Kidney glomerular epithelial cell (primary cell): ENCODE measurements around the gene HIP1R.
"Not testable (repeated sequence)": the region's sequence is repeated elsewhere in the genome, so short reads cannot be mapped to it uniquely, and the experiment has no call there.

Source experiments
- DNase-seq: peaks from one replicate; lab custom pipeline; 2025; lab: John Stamatoyannopoulos, UW

HIP1R gene

GRCh38 chr12:122834921-122835749 is at the start of gene HIP1R:
TSS of gene HIP1R (plus strand) at chr12:122835457. CDS start at chr12:122835551, 94 bp downstream.
- DNase-seq: no peak

GRCh38 chr12:122785503-122785902 is 49.8 kb upstream of the HIP1R start:
- no peak for DNase-seq

GRCh38 chr12:122788387-122788786 is 46.9 kb upstream of the HIP1R start:
- DNase-seq: no peak

- no peak for DNase-seq
Observed at GRCh38 chr12:122789637-122790036, 45.6 kb upstream of the HIP1R start.

GRCh38 chr12:122790393-122791075 is 44.7 kb upstream of the HIP1R start:
- no peak for DNase-seq

- DNase-seq: peak; percentile 42
Observed at GRCh38 chr12:122793685-122794106, 41.6 kb upstream of the HIP1R start.

GRCh38 chr12:122795807-122796206 is 39.5 kb upstream of the HIP1R start:
- no peak for DNase-seq

- no peak for DNase-seq
Observed at GRCh38 chr12:122799641-122800243, 35.5 kb upstream of the HIP1R start.

- DNase-seq: no peak
Observed at GRCh38 chr12:122803937-122804336, 31.3 kb upstream of the HIP1R start.

- DNase-seq: not testable (repeated sequence)
Observed at GRCh38 chr12:122804957-122805356, 30.3 kb upstream of the HIP1R start.

GRCh38 chr12:122807651-122808050 is 27.6 kb upstream of the HIP1R start:
- DNase-seq: no peak

- peak; percentile 28 for DNase-seq
Observed at GRCh38 chr12:122811777-122812176, 23.5 kb upstream of the HIP1R start.

GRCh38 chr12:122813310-122813713 is 21.9 kb upstream of the HIP1R start:
- DNase-seq: no peak

- DNase-seq: no peak
Observed at GRCh38 chr12:122819209-122819785, 16.0 kb upstream of the HIP1R start.

- DNase-seq: no peak
Observed at GRCh38 chr12:122820138-122820537, 15.1 kb upstream of the HIP1R start.

- no peak for DNase-seq
Observed at GRCh38 chr12:122820838-122821271, 14.4 kb upstream of the HIP1R start.

GRCh38 chr12:122823429-122823828 is 11.8 kb upstream of the HIP1R start:
- no peak for DNase-seq

GRCh38 chr12:122825773-122826724 is 9.2 kb upstream of the HIP1R start:
- DNase-seq: peak; percentile 72

GRCh38 chr12:122827258-122827657 is 8.0 kb upstream of the HIP1R start:
- no peak for DNase-seq

GRCh38 chr12:122830517-122831214 is 4.6 kb upstream of the HIP1R start:
- DNase-seq: no peak
